H9 (cell line): ENCODE data around the gene GRM5. TPM values are rescaled to one million over a fixed set of nuclear protein-coding genes. Genes with fewer than 3 reads are reported as not detected.

Experiments used
- DNase-seq: peaks from one replicate; pipeline ENCODE4 v3.0.0-alpha.2; 2017
- H2AFZ ChIP-seq: one replicate; pipeline ENCODE4 v1.6.1; 2013; ENCODE audit warnings: mild to moderate bottlenecking, low read length, control low read depth, moderate library complexity
- H2AK5ac ChIP-seq: 2 replicates; pipeline ENCODE4 v1.6.1; 2013; ENCODE audit warnings: low read length, control low read depth, mixed read lengths; ENCODE audit not compliant: insufficient read length
- H2BK120ac ChIP-seq: one replicate; pipeline ENCODE4 v1.6.1; 2013; ENCODE audit warnings: low read depth, mild to moderate bottlenecking, low read length, control low read depth, inconsistent platforms; ENCODE audit not compliant: poor library complexity, severe bottlenecking
- H2BK12ac ChIP-seq: 2 replicates; pipeline ENCODE4 v1.6.1; 2013; ENCODE audit warnings: low read length, control low read depth, mixed read lengths, low read depth; ENCODE audit not compliant: insufficient read length
- H2BK15ac ChIP-seq: 2 replicates; pipeline ENCODE4 v1.6.1; 2013; ENCODE audit warnings: low read depth, low read length, control low read depth
- H2BK20ac ChIP-seq: one replicate; pipeline ENCODE4 v1.6.1; 2013; ENCODE audit warnings: low read depth, mild to moderate bottlenecking, low read length, control low read depth, inconsistent platforms; ENCODE audit not compliant: poor library complexity, severe bottlenecking
- H2BK5ac ChIP-seq: 2 replicates; pipeline ENCODE4 v1.6.1; 2013; ENCODE audit warnings: low read length, control low read depth, mixed read lengths; ENCODE audit not compliant: insufficient read length
- H3K14ac ChIP-seq: 2 replicates; pipeline ENCODE4 v1.6.1; 2013; ENCODE audit warnings: low read length, control low read depth; ENCODE audit not compliant: insufficient read depth
- H3K18ac ChIP-seq: 2 replicates; pipeline ENCODE4 v1.6.1; 2013; ENCODE audit warnings: low read depth, mild to moderate bottlenecking, mixed read lengths, low read length, control low read depth; ENCODE audit not compliant: insufficient read length
- H3K23ac ChIP-seq: 2 replicates; pipeline ENCODE4 v1.6.1; 2013; ENCODE audit warnings: low read length, control low read depth, mixed read lengths, low read depth; ENCODE audit not compliant: insufficient read length
- H3K23me2 ChIP-seq: 2 replicates; pipeline ENCODE4 v1.6.1; 2013; ENCODE audit warnings: low read depth, mild to moderate bottlenecking, mixed read lengths, low read length, control low read depth; ENCODE audit not compliant: insufficient read length, poor library complexity, severe bottlenecking
- H3K27ac ChIP-seq: 2 replicates; pipeline ENCODE4 v1.5.1; 2013; ENCODE audit warnings: low read length, control low read depth, mixed read lengths, low read depth; ENCODE audit not compliant: insufficient read length
- H3K27me3 ChIP-seq: 2 replicates; pipeline ENCODE4 v1.6.1; 2013; ENCODE audit warnings: low read length, control low read depth, inconsistent platforms; ENCODE audit not compliant: insufficient read depth
- H3K4ac ChIP-seq: 2 replicates; pipeline ENCODE4 v1.6.1; 2013; ENCODE audit warnings: low read depth, mild to moderate bottlenecking, control low read depth, inconsistent platforms, low read length, moderate library complexity
- H3K4me1 ChIP-seq: 2 replicates; pipeline ENCODE4 v1.6.1; 2013; ENCODE audit warnings: low read length, control low read depth, inconsistent platforms; ENCODE audit not compliant: insufficient read depth
- H3K4me2 ChIP-seq: 2 replicates; pipeline ENCODE4 v1.6.1; 2013; ENCODE audit warnings: low read length, control low read depth, mixed read lengths; ENCODE audit not compliant: insufficient read length, insufficient read depth
- H3K56ac ChIP-seq: 2 replicates; pipeline ENCODE4 v1.6.1; 2013; ENCODE audit warnings: low read depth, mild to moderate bottlenecking, mixed read lengths, low read length, control low read depth; ENCODE audit not compliant: insufficient read length
- H3K79me1 ChIP-seq: 2 replicates; pipeline ENCODE4 v1.6.1; 2013; ENCODE audit warnings: low read depth, mild to moderate bottlenecking, moderate library complexity, low read length, control low read depth, inconsistent platforms; ENCODE audit not compliant: insufficient read depth, poor library complexity, severe bottlenecking
- H3K79me2 ChIP-seq: 2 replicates; pipeline ENCODE4 v1.6.1; 2013; ENCODE audit warnings: low read length, control low read depth, inconsistent platforms; ENCODE audit not compliant: insufficient read depth
- H3K9ac ChIP-seq: 2 replicates; pipeline ENCODE4 v1.6.1; 2013; ENCODE audit warnings: low read length, control low read depth, mixed read lengths; ENCODE audit not compliant: insufficient read length; ENCODE audit errors: extremely low read depth
- H3K9me3 ChIP-seq: one replicate; pipeline ENCODE4 v1.6.1; 2013; ENCODE audit warnings: low read depth, low read length, inconsistent platforms; ENCODE audit not compliant: control insufficient read depth
- H3T11ph ChIP-seq: one replicate; pipeline ENCODE4 v1.6.1; 2013; ENCODE audit warnings: mild to moderate bottlenecking, low read length, control low read depth, inconsistent platforms
- H4K20me1 ChIP-seq: one replicate; pipeline ENCODE4 v1.6.1; 2013; ENCODE audit not compliant: control insufficient read depth, insufficient read length, insufficient read depth
- H4K5ac ChIP-seq: 2 replicates; pipeline ENCODE4 v1.6.1; 2013; ENCODE audit warnings: low read depth, mild to moderate bottlenecking, mixed read lengths, low read length, control low read depth; ENCODE audit not compliant: insufficient read length
- H4K8ac ChIP-seq: replicated peaks from 2 replicates; pipeline ENCODE4 v1.6.1; 2013; ENCODE audit warnings: low read length, control low read depth, mixed read lengths, low read depth; ENCODE audit not compliant: insufficient read length
- H4K91ac ChIP-seq: 2 replicates; pipeline ENCODE4 v1.6.1; 2013; ENCODE audit warnings: low read depth, mild to moderate bottlenecking, moderate library complexity, mixed read lengths, low read length, control low read depth; ENCODE audit not compliant: insufficient read length
- H3K27ac Mint-ChIP-seq, 3 experiments: 2 replicates in 2 of 3; 3 replicates in 1 of 3; pipeline ENCODE4 v1.8.0; 2020 to 2021; ENCODE audit warnings: mixed read lengths in 3 of 3, mild to moderate bottlenecking in 1 of 3, moderate library complexity in 1 of 3
- H3K27me3 Mint-ChIP-seq: 2 replicates; pipeline ENCODE4 v1.8.0; 2021; ENCODE audit warnings: low read depth, mild to moderate bottlenecking, moderate library complexity, mixed read lengths
- H3K36me3 Mint-ChIP-seq, 3 experiments: 2 replicates in 2 of 3; 3 replicates in 1 of 3; pipeline ENCODE4 v1.8.0; 2020 to 2021; ENCODE audit warnings: low read depth in 3 of 3, mixed read lengths in 3 of 3; ENCODE audit not compliant: insufficient read depth in 1 of 3
- H3K4me1 Mint-ChIP-seq, 2 experiments: 2 replicates each; pipeline ENCODE4 v1.8.0; 2020; ENCODE audit warnings: mixed read lengths in 2 of 2
- H3K4me3 Mint-ChIP-seq, 2 experiments: 2 replicates in 1 of 2; 3 replicates in 1 of 2; pipeline ENCODE4 v1.8.0; 2020 to 2021; ENCODE audit warnings: mild to moderate bottlenecking in 2 of 2, mixed read lengths in 2 of 2, moderate library complexity in 1 of 2
- H3K9me3 Mint-ChIP-seq, 2 experiments: 2 replicates in 1 of 2; 3 replicates in 1 of 2; pipeline ENCODE4 v1.8.0; 2020; ENCODE audit warnings: mild to moderate bottlenecking in 2 of 2, mixed read lengths in 2 of 2, moderate library complexity in 1 of 2
- WGBS: extraction: QIAGEN DNeasy Blood & Tissue Kit; methylation state at CpG from one replicate; pipeline ENCODE4 v1.1.7; 2013; ENCODE audit warnings: missing lambda C conversion rate, low lambda C conversion rate, mixed read lengths; ENCODE audit not compliant: insufficient read length; ENCODE audit errors: extremely low coverage; 5-methylcytosine and 5-hydroxymethylcytosine counted together
- total RNA-seq: library from RNA; stranded (reverse); gene quantifications from 2 replicates; pipeline ENCODE4 v1.2.1, GENCODE V29; 2021
- TF ChIP-seq, protein P1 (sequence below): fragments of 200-600 bp; sonication (generic); conservative IDR thresholded peaks from 3 replicates; pipeline ENCODE4 v1.8.0; 2021; ENCODE audit warnings: antibody characterized with exemption, mild to moderate bottlenecking

GRM5 gene
- total RNA-seq, 1 experiment from 2014 or later: not detected

DNA sequence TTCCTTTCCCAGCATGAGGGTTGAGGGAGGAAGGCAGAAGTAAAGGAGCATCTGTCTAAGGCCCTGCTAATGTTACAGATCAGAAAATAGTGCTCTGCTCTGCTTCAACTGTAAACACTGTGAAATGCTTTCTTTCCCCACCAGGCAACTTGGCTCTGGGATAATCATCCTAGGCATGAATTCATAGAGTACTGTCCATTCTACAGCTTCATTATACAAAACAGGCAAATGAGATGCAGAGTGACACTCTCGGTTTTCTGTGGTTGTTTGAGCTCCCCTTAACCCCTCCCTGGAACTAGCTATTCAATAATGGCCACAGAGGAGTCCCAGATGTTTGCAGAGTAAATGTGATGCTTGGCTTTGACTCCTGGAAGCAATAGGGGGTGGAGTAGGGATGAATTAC is 544.0 kb downstream of the GRM5 start:
- Histone ChIP-seq H2AFZ (no peak overlapping the region), H3K14ac (no peak overlapping the region), H4K8ac (no peak overlapping the region), H2AK5ac (no peak overlapping the region), H3K23ac (no peak overlapping the region), H3K23me2 (no peaks in the 10 kb centered on the region), H3K9me3 (no peaks in the 10 kb centered on the region), H3K18ac (no peak overlapping the region), H2BK15ac (no peak overlapping the region), H2BK12ac (no peak overlapping the region), H3K79me1 (no peaks in the 10 kb centered on the region), H4K5ac (no peak overlapping the region), H3K4me2 (no peak overlapping the region), H3K79me2 (no peaks in the 10 kb centered on the region), H3K56ac (no peak overlapping the region), H3K27me3 (no peaks in the 10 kb centered on the region), H3T11ph (no peak overlapping the region), H3K4me1 (peaks cover 2% of the 10 kb centered on the region; the same call in 1 of the 2 replicates), H3K9ac (no peak overlapping the region), H4K91ac (no peak overlapping the region), H2BK5ac (no peak overlapping the region), H4K20me1 (no peaks in the 10 kb centered on the region), H3K27ac (no peak overlapping the region), H3K4ac (no peak overlapping the region), H2BK120ac (no peak overlapping the region), H2BK20ac (no peak overlapping the region)
- peaks cover 13 to 17% of the 10 kb centered on the region in 2 experiments for H3K4me1 Mint-ChIP-seq
- TF ChIP-seq, protein P1, sequence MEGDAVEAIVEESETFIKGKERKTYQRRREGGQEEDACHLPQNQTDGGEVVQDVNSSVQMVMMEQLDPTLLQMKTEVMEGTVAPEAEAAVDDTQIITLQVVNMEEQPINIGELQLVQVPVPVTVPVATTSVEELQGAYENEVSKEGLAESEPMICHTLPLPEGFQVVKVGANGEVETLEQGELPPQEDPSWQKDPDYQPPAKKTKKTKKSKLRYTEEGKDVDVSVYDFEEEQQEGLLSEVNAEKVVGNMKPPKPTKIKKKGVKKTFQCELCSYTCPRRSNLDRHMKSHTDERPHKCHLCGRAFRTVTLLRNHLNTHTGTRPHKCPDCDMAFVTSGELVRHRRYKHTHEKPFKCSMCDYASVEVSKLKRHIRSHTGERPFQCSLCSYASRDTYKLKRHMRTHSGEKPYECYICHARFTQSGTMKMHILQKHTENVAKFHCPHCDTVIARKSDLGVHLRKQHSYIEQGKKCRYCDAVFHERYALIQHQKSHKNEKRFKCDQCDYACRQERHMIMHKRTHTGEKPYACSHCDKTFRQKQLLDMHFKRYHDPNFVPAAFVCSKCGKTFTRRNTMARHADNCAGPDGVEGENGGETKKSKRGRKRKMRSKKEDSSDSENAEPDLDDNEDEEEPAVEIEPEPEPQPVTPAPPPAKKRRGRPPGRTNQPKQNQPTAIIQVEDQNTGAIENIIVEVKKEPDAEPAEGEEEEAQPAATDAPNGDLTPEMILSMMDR: no peak
- no peaks in the 10 kb centered on the region for H3K27me3 Mint-ChIP-seq
- no peak overlapping the region for H3K4me3 Mint-ChIP-seq
- no CpG with 5 or more reads among the region's 1 CpG for WGBS
- H3K9me3 Mint-ChIP-seq: no peaks in the 10 kb centered on the region
- 0 out of 7 replicates have a peak, but pooled peaks cover 0 to 1% (median 0%) of the 10 kb centered on the region in 3 experiments for H3K36me3 Mint-ChIP-seq
- no peak overlapping the region; a peak in 1 of 7 replicates for H3K27ac Mint-ChIP-seq
- DNase-seq: no peak
